ENCODE data around the gene ADORA2B. TPM values are rescaled to one million over a fixed set of nuclear protein-coding genes. Genes with fewer than 3 reads are reported as not detected.
"Not testable (repeated sequence)": the region's sequence is repeated elsewhere in the genome, so short reads cannot be mapped to it uniquely, and the experiment has no call there.

Gene ADORA2B
- total RNA-seq, result 1.9 and 3.1 TPM in 2 replicates

DNA sequence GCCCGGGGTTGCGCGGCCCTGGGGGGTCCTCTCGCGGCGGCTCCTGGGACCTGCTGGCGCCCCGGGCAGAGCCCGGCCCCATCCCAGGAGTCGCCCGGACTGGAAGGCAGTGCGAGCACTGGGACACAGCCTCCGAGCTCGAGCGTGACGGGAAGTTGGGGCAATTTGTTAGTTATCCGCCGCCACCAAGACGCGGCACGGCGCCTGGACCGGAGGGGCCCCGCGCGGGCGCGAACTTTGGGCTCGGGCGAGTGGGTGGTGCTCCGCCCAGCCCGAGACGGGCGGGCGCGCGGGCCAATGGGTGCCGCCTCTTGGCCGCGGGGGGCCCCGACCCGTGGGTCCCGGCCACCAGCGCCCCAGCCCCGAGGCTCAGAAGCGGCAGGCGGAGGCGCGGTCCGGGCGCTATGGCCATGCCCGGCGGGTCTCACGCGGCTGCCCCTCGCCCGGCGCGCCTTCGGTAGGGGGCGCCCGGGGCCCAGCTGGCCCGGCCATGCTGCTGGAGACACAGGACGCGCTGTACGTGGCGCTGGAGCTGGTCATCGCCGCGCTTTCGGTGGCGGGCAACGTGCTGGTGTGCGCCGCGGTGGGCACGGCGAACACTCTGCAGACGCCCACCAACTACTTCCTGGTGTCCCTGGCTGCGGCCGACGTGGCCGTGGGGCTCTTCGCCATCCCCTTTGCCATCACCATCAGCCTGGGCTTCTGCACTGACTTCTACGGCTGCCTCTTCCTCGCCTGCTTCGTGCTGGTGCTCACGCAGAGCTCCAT, at the start of gene ADORA2B:
Gene ADORA2B (plus strand): TSS at position 372 of the 768 bp plus-strand sequence. CDS start 119 bp downstream, at position 491.
- Mint-ChIP-seq H3K27ac (peak within 1 kb of the TSS; percentile 53), H3K4me3 (peak within 1 kb of the TSS; percentile 78), H3K4me1 (peaks cover 13% of the 10 kb centered on the region), H3K27me3 (peaks cover 47% of the 10 kb centered on the region), H3K36me3 (ENCODE audit: low read depth) (peaks cover 2% of the 10 kb centered on the region), H3K9me3 (no peaks in the 10 kb centered on the region)
- peak; percentile 86 for DNase-seq
- intact Hi-C loops (cut with micrococcal nuclease), result loop anchor here (1.0 kb wide), 2 partner anchors 14 to 53 kb away; no protein-coding TSS in a partner anchor

DNA sequence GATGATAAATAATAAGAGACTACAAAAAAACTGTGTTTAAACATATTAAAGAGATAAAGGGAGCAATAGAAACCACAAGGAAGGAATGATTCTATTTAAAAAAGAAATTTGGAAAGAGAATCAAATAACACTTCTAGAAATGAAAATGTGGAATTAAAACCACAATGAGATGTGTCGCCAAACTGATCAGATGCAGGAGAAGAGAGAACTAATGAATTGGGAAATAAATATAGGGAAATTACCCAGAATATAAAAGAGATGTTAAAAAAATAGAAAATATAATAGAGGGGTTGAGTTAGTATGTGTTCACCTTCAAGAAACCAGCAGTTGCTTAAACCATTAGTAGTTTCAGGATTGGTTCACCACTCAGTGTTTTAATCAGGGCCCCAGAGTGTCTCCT, 48.7 kb upstream of the ADORA2B start:
- Mint-ChIP-seq H3K9me3 (no peaks in the 10 kb centered on the region), H3K4me3 (no peak overlapping the region), H3K27ac (no peak overlapping the region), H3K27me3 (peaks cover 7% of the 10 kb centered on the region), H3K36me3 (ENCODE audit: low read depth) (no peaks in the 10 kb centered on the region), H3K4me1 (peaks cover 11% of the 10 kb centered on the region)
- intact Hi-C loops (cut with micrococcal nuclease), result no loop called here
- DNase-seq, result no peak

DNA sequence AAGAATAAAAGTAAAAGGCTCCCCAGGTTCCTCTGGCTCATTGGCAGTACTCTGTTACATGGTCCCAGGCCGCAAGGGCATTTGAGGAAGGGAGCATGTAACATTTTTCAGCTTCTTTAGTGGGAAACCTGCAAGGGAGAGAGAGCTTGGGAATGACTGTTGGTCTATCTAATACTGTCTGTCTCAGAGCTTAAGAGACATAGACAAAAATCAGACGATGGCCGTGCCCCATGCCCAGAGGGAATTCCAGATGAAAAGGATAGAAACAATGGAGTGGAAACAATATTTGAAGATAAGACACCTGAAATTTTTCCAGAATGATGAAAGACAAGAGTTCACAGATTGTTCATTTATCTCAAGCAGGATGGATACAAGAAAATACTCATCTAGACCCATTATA, 48.1 kb upstream of the ADORA2B start:
- no peak for DNase-seq

DNA sequence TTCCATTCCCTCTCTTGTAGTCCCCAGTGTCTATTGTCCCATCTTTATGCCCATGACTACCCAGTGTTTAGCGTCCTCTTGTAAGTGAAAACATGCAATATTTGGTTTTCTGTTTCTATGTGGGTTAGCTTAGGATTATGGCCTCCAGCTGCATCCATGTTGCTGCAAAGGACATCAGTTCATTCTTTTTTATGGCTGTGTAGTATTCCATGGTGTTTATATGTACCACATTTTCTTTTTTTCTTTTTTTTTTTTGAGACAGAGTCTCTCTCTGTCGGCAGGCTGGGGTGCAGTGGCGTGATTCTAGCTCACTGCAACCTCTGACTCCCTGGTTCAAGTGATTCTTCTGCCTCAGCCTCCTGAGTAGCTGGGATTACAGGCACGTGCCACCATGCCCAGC, 45.3 kb upstream of the ADORA2B start:
- H3K4me3 Mint-ChIP-seq; H3K27me3 Mint-ChIP-seq; intact Hi-C loops (cut with micrococcal nuclease); H3K9me3 Mint-ChIP-seq; H3K36me3 Mint-ChIP-seq (ENCODE audit: low read depth); DNase-seq: not testable (repeated sequence)
- H3K4me1 Mint-ChIP-seq, result peaks cover 11% of the 10 kb centered on the region
- peak overlapping the region; percentile 16 for H3K27ac Mint-ChIP-seq

More for the DNA sequence above, 48.1 kb upstream of the ADORA2B start:
- Mint-ChIP-seq H3K4me3 (no peak overlapping the region), H3K36me3 (ENCODE audit: low read depth) (no peaks in the 10 kb centered on the region), H3K4me1 (peaks cover 11% of the 10 kb centered on the region), H3K9me3 (no peaks in the 10 kb centered on the region), H3K27ac (no peak overlapping the region), H3K27me3 (peaks cover 7% of the 10 kb centered on the region)
- intact Hi-C loops (cut with micrococcal nuclease), result no loop called here

DNA sequence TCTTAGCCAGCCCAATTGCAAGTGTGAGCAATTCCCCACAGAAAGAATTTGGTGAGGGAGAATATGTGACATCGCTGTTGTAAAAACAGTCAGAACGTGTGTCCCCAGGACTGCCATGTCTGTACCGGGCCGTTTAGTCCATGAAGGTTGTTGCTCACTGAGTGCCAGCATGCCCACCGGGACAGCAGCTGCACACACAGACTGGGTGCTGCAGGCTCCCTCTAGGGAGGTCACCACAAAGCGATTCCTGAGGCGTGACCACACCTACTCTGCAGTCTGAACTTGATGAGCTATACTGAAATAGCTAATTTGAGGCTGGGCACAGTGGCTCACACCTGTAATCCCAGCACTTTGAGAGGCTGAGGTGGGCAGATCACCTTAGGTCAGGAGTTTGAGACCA, 44.1 kb upstream of the ADORA2B start:
- peaks cover 11% of the 10 kb centered on the region for H3K4me1 Mint-ChIP-seq
- H3K36me3 Mint-ChIP-seq (ENCODE audit: low read depth), result no peaks in the 10 kb centered on the region
- H3K27ac Mint-ChIP-seq, result no peak overlapping the region
- intact Hi-C loops (cut with micrococcal nuclease), result no loop called here
- H3K27me3 Mint-ChIP-seq, result peaks cover 8% of the 10 kb centered on the region
- no peaks in the 10 kb centered on the region for H3K9me3 Mint-ChIP-seq
- no peak overlapping the region for H3K4me3 Mint-ChIP-seq
- DNase-seq, result no peak

DNA sequence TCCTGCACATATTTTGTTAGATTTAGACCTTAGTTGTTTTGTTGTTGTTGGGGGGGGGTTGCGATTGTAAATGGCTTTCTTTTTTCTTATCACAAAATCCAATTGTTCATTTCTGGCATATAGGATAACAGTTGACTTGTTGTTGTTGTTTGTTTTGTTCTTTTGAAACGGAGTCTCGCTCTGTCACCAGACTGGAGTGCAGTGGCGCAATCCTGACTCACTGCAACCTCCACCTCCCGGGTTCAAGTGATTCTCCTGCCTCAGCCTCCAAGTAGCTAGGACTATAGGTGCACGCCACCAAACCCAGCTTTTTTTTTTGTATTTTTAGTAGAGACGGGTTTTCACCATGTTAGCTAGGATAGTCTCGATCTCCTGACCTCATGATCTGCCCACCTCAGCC, 39.7 kb upstream of the ADORA2B start:
- DNase-seq; H3K4me1 Mint-ChIP-seq; H3K27ac Mint-ChIP-seq; intact Hi-C loops (cut with micrococcal nuclease); H3K36me3 Mint-ChIP-seq (ENCODE audit: low read depth); H3K4me3 Mint-ChIP-seq; H3K9me3 Mint-ChIP-seq: not testable (repeated sequence)
- H3K27me3 Mint-ChIP-seq, result peaks cover 26% of the 10 kb centered on the region

DNA sequence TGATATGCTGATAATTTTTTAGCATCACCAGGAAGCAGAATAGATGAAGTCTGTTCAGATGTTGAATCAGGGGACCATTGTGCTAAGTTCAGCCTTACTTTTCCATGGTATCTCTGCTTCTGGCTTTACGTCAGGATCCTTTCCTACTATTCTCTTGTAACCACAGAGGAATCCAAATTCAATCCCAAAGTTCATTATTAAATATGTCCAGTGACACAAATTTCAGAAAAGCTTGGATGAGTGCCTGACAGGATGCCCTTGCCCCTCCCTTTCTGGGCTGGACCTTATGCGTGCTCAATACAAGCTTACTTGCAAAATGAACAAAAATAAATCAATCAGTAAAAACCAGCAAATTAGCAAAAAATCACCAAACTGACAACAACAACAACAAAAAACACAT, 37.6 kb upstream of the ADORA2B start:
- Mint-ChIP-seq H3K36me3 (ENCODE audit: low read depth) (no peaks in the 10 kb centered on the region), H3K27me3 (peaks cover 26% of the 10 kb centered on the region), H3K4me3 (no peak overlapping the region), H3K4me1 (no peaks in the 10 kb centered on the region), H3K9me3 (no peaks in the 10 kb centered on the region), H3K27ac (no peak overlapping the region)
- intact Hi-C loops (cut with micrococcal nuclease), result no loop called here
- no peak for DNase-seq

DNA sequence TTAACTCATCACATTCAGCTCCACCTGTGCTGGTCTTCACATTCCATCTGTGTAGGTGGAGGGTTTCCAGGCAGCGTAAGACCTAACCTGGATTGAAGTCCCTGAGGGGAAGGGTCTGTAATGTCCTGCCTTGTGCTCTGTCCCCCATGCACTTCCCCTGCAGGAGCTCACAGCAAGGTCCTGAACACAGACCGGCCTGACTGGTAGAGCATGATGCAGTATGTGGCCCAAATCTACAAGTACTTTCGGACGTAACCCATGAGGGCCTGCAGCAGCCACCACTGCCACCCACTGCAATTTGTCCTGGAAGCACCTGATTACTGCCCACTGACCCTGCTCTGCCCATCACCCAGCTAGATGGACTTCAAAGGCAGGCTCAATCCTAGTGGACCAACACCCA, 36.6 kb upstream of the ADORA2B start:
- H3K4me3 Mint-ChIP-seq, result no peak overlapping the region
- H3K36me3 Mint-ChIP-seq (ENCODE audit: low read depth), result no peaks in the 10 kb centered on the region
- H3K4me1 Mint-ChIP-seq, result no peaks in the 10 kb centered on the region
- intact Hi-C loops (cut with micrococcal nuclease), result no loop called here
- H3K27ac Mint-ChIP-seq, result no peak overlapping the region
- DNase-seq, result no peak
- H3K9me3 Mint-ChIP-seq, result no peaks in the 10 kb centered on the region
- H3K27me3 Mint-ChIP-seq, result peaks cover 22% of the 10 kb centered on the region

DNA sequence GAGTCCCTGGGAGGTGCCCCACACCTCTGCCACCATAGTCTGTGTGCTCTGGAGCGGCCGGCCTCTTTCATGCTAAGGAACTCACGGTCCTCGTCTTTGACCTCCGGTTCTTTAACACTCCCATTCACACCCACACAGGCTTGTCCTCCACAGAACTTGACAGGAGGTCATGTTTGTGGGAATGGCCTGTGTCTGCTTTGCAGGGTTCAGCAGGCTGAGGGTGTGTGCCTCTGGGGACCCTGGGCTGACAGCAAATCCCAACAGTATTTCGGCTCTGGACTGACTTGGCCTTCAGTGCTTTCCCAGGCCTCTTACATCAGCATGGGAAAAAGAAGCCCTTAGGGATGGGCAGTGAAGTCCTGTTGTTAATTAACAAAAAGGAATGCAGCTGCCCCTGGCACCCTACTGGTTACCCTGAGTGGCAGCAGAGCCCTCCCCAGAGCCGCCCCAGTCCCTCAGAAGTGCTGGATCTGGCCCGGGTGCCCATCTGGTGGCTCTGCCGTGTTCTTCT, 35.4 kb upstream of the ADORA2B start:
- no peak for DNase-seq
- no peak overlapping the region for H3K4me3 Mint-ChIP-seq
- H3K4me1 Mint-ChIP-seq, result no peaks in the 10 kb centered on the region
- intact Hi-C loops (cut with micrococcal nuclease), result no loop called here
- no peak overlapping the region for H3K27ac Mint-ChIP-seq
- no peaks in the 10 kb centered on the region for H3K9me3 Mint-ChIP-seq
- H3K36me3 Mint-ChIP-seq (ENCODE audit: low read depth), result no peaks in the 10 kb centered on the region
- peaks cover 22% of the 10 kb centered on the region for H3K27me3 Mint-ChIP-seq

DNA sequence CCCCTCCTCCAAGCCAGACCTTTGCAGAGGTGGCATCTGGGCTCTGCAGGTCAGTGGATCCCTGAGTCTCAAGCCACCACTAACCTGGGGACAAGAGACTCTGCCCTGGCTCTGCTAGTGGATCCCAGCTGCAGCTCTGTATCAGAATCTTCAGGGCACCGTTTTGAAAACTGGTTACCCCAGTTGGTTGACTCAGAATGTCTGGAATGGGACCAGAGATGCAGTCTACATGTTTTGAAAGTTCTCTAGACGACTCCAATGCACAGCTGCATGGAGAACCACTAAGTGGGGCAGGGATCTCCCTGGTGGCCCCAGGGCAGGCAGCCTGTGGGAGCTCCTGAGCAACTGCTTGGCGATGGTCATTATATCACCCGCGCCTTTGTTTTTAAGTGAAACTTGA, 34.1 kb upstream of the ADORA2B start:
- H3K4me1 Mint-ChIP-seq, result no peaks in the 10 kb centered on the region
- H3K4me3 Mint-ChIP-seq, result no peak overlapping the region
- no peaks in the 10 kb centered on the region for H3K36me3 Mint-ChIP-seq (ENCODE audit: low read depth)
- peaks cover 25% of the 10 kb centered on the region for H3K27me3 Mint-ChIP-seq
- DNase-seq, result no peak
- H3K9me3 Mint-ChIP-seq, result no peaks in the 10 kb centered on the region
- H3K27ac Mint-ChIP-seq, result no peak overlapping the region
- intact Hi-C loops (cut with micrococcal nuclease), result no loop called here

DNA sequence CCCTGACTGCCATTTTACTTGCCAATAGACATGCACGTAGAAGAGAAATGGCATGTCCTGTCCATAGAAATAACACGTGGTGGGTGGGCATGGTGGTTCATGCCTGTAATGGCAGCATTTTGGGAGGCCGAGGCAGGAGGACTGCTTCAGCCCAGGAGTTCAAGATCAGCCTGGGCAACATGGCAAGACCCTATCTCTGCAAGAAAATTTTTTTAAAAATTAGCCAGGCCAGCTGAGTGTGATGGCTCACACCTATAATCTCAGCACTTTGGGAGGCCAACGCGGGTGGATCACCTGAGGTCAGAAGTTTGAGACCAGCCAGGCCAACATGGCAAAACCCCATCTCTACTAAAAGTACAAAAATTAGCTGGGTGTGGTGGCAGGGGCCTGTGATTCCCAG, 33.2 kb upstream of the ADORA2B start:
- H3K4me1 Mint-ChIP-seq; H3K27ac Mint-ChIP-seq; H3K9me3 Mint-ChIP-seq; DNase-seq; H3K4me3 Mint-ChIP-seq; intact Hi-C loops (cut with micrococcal nuclease); H3K36me3 Mint-ChIP-seq (ENCODE audit: low read depth): not testable (repeated sequence)
- H3K27me3 Mint-ChIP-seq, result peaks cover 23% of the 10 kb centered on the region

DNA sequence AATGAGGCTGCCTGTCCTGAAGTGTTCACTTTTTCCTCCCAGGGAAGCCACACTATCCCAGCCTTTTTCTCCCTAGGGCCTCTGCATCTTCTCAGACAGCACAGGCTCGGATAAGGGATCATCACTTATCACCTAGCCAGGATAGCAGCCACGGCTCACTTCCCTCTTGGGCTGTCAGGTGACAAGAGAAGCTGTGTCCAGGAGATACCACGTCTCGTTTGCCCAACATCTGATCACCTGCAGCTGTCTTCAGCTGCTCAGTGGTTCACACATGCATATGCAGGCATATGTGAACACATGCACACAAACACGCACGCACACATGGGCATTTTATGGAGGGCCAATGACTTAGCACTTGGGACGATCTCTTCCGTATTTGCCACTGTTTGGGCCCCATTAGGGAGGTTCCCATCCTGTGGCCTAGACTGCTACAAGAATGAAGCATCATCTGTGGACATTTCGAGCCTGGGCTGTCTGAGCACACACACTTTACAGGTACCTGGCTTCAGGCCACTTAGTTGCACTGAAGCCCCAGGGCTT, 32.4 kb upstream of the ADORA2B start:
- Mint-ChIP-seq H3K36me3 (ENCODE audit: low read depth) (no peaks in the 10 kb centered on the region), H3K9me3 (no peaks in the 10 kb centered on the region), H3K4me1 (no peaks in the 10 kb centered on the region), H3K4me3 (no peak overlapping the region), H3K27ac (no peak overlapping the region), H3K27me3 (peaks cover 18% of the 10 kb centered on the region)
- DNase-seq, result no peak
- intact Hi-C loops (cut with micrococcal nuclease), result no loop called here

DNA sequence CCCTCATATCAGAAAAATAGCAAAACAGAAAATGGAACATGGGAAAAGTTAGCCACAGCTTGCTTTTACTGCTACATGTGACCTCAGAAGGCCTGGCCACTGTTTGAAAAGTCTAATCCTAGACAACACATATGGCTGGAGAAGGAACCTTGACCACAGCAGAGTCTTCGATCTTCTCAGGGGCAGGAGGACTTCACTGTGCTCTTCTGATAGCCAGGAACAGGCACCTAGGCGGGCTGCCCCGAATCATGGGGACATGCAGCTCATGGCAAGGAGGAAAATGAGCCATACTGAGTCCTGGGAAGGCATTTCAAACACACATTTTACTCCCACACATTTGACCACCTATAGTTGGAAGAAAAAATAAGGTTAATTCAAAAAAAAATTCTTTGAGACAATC, 31.1 kb upstream of the ADORA2B start:
- intact Hi-C loops (cut with micrococcal nuclease), result no loop called here
- no peak for DNase-seq
- no peaks in the 10 kb centered on the region for H3K9me3 Mint-ChIP-seq
- peaks cover 18% of the 10 kb centered on the region for H3K27me3 Mint-ChIP-seq
- H3K27ac Mint-ChIP-seq, result no peak overlapping the region
- no peak overlapping the region for H3K4me3 Mint-ChIP-seq
- H3K36me3 Mint-ChIP-seq (ENCODE audit: low read depth), result no peaks in the 10 kb centered on the region
- no peaks in the 10 kb centered on the region for H3K4me1 Mint-ChIP-seq

DNA sequence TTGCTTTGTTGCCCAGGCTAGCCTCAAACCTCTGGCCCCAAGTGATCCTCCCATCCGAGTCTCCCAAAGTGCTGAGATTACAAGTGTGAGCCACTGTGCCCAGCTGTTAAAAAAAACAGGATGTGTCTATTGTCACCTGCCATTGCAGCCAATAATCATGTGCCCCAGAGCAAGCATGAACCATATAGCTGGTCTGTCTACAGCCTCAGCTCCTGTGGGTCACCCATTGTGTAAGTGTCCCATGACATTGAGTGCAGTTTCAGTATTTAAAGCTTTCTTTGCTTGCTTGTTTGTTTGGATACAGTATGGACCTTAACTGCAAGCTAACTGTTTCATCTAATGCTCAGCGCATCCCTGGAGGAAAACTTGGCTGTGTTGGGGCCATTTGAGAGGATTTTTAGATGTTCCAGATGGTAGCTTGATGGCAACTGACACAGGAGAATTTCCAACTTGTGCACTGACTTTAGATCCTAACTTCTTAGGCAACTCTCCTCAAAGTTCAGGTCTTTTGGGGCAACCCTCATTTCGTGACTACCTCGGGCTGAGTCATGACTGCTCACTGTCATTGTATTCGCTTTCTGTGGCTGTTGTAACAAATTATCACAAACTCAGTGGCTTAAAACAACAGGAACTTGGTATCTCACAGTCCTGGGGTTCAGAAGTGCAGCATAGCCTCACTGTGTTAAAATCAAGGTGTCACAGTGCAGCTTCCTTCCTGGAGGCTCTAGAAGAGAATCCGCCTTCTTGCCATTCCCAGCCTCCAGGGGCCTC, 30.3 kb upstream of the ADORA2B start:
- no peak overlapping the region for H3K4me3 Mint-ChIP-seq
- no peak overlapping the region for H3K27ac Mint-ChIP-seq
- no peaks in the 10 kb centered on the region for H3K4me1 Mint-ChIP-seq
- no peaks in the 10 kb centered on the region for H3K36me3 Mint-ChIP-seq (ENCODE audit: low read depth)
- no peaks in the 10 kb centered on the region for H3K9me3 Mint-ChIP-seq
- no peak for DNase-seq
- intact Hi-C loops (cut with micrococcal nuclease), result no loop called here
- peaks cover 19% of the 10 kb centered on the region for H3K27me3 Mint-ChIP-seq

Data from activated CD4-positive, alpha-beta T cell treated with anti-CD3 and anti-CD28 coated beads, Interleukin-2, amount 10 ng/mL, durations not matched to agents 24 days and 14 days (primary cell).